GM12872 (cell line): ENCODE results near the gene HTR4.

Source experiments
- TF ChIP-seq, protein P1 (sequence below): IDR thresholded peaks from 3 replicates; pipeline ENCODE4 v1.5.1; 2011; ENCODE audit warnings: low read depth, mild to moderate bottlenecking, low read length, moderate library complexity; ENCODE audit not compliant: insufficient read depth

Gene HTR4

GRCh38 chr5:148659641-148660345 lies 5.5 kb upstream of the HTR4 start:
- TF ChIP-seq, protein P1, sequence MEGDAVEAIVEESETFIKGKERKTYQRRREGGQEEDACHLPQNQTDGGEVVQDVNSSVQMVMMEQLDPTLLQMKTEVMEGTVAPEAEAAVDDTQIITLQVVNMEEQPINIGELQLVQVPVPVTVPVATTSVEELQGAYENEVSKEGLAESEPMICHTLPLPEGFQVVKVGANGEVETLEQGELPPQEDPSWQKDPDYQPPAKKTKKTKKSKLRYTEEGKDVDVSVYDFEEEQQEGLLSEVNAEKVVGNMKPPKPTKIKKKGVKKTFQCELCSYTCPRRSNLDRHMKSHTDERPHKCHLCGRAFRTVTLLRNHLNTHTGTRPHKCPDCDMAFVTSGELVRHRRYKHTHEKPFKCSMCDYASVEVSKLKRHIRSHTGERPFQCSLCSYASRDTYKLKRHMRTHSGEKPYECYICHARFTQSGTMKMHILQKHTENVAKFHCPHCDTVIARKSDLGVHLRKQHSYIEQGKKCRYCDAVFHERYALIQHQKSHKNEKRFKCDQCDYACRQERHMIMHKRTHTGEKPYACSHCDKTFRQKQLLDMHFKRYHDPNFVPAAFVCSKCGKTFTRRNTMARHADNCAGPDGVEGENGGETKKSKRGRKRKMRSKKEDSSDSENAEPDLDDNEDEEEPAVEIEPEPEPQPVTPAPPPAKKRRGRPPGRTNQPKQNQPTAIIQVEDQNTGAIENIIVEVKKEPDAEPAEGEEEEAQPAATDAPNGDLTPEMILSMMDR: no peak

GRCh38 chr5:148653291-148653835 lies 964 bp downstream of the HTR4 start:
- TF ChIP-seq, protein P1: no peak

GRCh38 chr5:148651528-148651927 lies 2.8 kb downstream of the HTR4 start:
- TF ChIP-seq, protein P1: no peak

DNA sequence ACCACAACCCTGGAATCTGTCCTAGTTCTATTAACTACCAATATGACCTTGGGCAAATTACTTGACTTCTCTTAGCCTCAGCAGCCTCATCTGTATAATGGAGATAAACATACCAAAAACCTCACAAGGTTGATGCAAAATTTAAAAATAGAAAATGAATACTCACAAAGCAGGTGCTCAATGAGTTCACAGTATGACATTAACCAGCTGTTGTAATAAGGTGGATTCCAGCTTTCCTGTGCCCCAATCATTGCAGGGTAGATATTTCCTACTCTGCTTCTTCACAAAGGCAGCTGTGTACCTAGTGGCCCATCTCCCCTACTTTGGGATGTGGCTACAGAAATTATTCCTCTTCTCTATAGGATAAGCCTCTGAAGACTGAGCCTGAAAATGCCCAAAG lies 8.8 kb downstream of the HTR4 start:
- TF ChIP-seq, protein P1: no peak

DNA sequence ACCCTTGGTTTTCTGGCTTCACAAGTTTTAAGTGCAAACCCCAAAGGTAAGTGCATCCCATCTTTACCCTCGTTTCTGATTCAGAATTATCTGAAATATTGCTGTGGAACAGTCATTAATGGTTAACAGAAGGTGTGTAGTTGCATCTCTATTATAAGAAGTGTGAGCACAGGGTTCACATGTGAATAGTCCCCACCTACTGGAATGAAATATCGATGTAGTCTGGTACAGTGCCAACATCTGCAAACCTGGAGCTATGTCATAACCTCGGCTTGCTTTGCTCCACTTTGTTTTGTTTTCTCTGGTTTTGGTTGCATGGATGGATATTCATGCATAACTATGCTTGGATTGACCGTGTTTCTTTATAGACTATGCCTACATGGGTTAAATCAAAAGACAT lies 12.6 kb downstream of the HTR4 start:
- TF ChIP-seq, protein P1: no peak

DNA sequence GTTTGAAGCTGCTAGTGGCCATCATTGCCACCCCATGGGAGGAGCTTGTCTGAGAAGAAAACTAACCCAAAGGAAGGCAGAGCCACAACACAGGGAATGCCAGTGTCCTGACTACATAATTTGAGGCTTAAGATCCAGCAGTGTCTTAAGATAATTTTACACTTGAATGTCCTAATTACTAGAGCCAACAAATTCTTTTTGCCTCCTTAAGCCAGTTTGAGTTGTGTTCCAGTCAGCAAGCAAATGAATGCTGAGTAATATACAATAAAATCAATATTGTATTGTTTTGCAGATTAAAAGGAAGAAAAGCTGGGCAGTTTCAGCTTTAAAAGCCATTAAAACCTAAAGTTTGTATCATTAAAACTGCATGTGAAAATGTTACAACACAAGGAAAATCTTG lies 13.9 kb downstream of the HTR4 start:
- TF ChIP-seq, protein P1: no peak

- TF ChIP-seq, protein P1: no peak
Observed at GRCh38 chr5:148639081-148639480, 15.2 kb downstream of the HTR4 start.

DNA sequence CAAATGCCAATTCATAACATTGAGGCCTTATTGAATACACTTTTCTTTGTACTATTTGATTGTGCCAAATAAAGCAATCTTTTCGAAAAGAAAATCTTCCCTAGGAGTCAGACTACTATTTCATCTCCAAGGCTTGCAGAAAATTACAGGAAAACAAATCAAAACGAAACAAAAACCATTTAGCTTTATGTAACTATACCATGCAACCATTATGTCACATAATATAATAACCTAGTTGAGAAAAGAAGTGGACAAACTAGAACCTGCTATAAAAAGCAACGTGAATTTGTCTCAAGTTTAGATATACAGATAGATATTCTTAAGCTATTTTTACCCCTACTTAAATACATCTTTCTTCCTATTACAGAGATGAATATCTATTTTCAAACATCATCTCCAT lies 18.0 kb downstream of the HTR4 start:
- TF ChIP-seq, protein P1: no peak
